Ascending aorta (tissue), 2 donors: ENCODE measurements around the gene GPR35. TPM values are rescaled to one million over a fixed set of nuclear protein-coding genes. Genes with fewer than 3 reads are reported as not detected.

Source experiments
- DNase-seq, 2 donors: peaks; one replicate each; pipeline ENCODE4 v3.0.0-alpha.2; 2019; ENCODE audit warnings: low spot score in 2 of 2
- H3K27ac ChIP-seq, 2 donors: fragments of 200-600 bp; sonication (generic); one replicate each; pipeline ENCODE4 v1.5.1; 2016 to 2017; ENCODE audit warnings: mild to moderate bottlenecking in 1 of 2
- H3K27me3 ChIP-seq: fragments of 200-600 bp; sonication (generic); one replicate; pipeline ENCODE4 v1.5.1; 2017
- H3K36me3 ChIP-seq, 2 donors: fragments of 200-600 bp; sonication (generic); one replicate each; pipeline ENCODE4 v1.5.1; 2016
- H3K4me1 ChIP-seq, 2 donors: fragments of 200-600 bp; sonication (generic); one replicate each; pipeline ENCODE4 v1.5.1; 2016 to 2017; ENCODE audit warnings: mild to moderate bottlenecking in 1 of 2
- H3K4me3 ChIP-seq, 2 donors: fragments of 200-600 bp; sonication (generic); one replicate each; pipeline ENCODE4 v1.5.1; 2016 to 2017; ENCODE audit warnings: mild to moderate bottlenecking in 1 of 2
- H3K9me3 ChIP-seq, 2 donors: fragments of 200-600 bp; sonication (generic); one replicate each; pipeline ENCODE4 v1.5.1; 2016
- CTCF ChIP-seq, 3 experiments: fragments of 200-600 bp in 2 of 3; fragments of 450-650 bp in 1 of 3; sonication (generic) in 2 of 3; IDR thresholded peaks; one replicate each; pipeline ENCODE4 v1.5.1; 2016 to 2019; ENCODE audit warnings: antibody characterized with exemption in 3 of 3, mild to moderate bottlenecking in 1 of 3, moderate library complexity in 1 of 3
- intact Hi-C: fragments of 100-400 bp; cut with DNase I; formaldehyde crosslinking; loops from one replicate; pipeline ENCODE4 v1.15.1; 2023
- total RNA-seq: library from RNA; depleted of rRNA; stranded (reverse); fragments of >200 nt; gene quantifications from one replicate; pipeline ENCODE4 v1.1.0, GENCODE V29; 2016

Gene GPR35
- total RNA-seq, 1 donor from 2014 or later: not detected

GRCh38 chr2:240643093-240643810 is 18.0 kb downstream of the GPR35 start:
- TF ChIP-seq CTCF (IDR thresholded peaks at IDR 0.05): no peak
- H3K27ac ChIP-seq: no peak overlapping the region
- no peaks in the 10 kb centered on the region for H3K9me3 ChIP-seq
- no peaks in the 10 kb centered on the region for H3K36me3 ChIP-seq
- DNase-seq: no peak
- no peaks in the 10 kb centered on the region for H3K27me3 ChIP-seq
- H3K4me1 ChIP-seq: no peaks in the 10 kb centered on the region
- no peak overlapping the region for H3K4me3 ChIP-seq
- intact Hi-C loops: no loop called here

- H3K4me1 ChIP-seq: no peaks in the 10 kb centered on the region
- no peaks in the 10 kb centered on the region for H3K27me3 ChIP-seq
- no peak for TF ChIP-seq CTCF (IDR thresholded peaks at IDR 0.05)
- DNase-seq: no peak
- H3K36me3 ChIP-seq: no peaks in the 10 kb centered on the region
- no peak overlapping the region for H3K27ac ChIP-seq
- H3K9me3 ChIP-seq: no peaks in the 10 kb centered on the region
- intact Hi-C loops: no loop called here
- no peak overlapping the region for H3K4me3 ChIP-seq
Observed at GRCh38 chr2:240643811-240644150, 18.5 kb downstream of the GPR35 start.

- no peaks in the 10 kb centered on the region for H3K9me3 ChIP-seq
- intact Hi-C loops: no loop called here
- no peaks in the 10 kb centered on the region for H3K27me3 ChIP-seq
- DNase-seq: no peak
- H3K27ac ChIP-seq: no peak overlapping the region
- no peak for TF ChIP-seq CTCF (IDR thresholded peaks at IDR 0.05)
- H3K4me1 ChIP-seq: no peaks in the 10 kb centered on the region
- no peaks in the 10 kb centered on the region for H3K36me3 ChIP-seq
- H3K4me3 ChIP-seq: no peak overlapping the region
Observed at GRCh38 chr2:240644171-240644651, 18.9 kb downstream of the GPR35 start.

- Histone ChIP-seq H3K4me1 (no peaks in the 10 kb centered on the region), H3K27ac (no peak overlapping the region), H3K4me3 (no peak overlapping the region), H3K9me3 (no peaks in the 10 kb centered on the region), H3K36me3 (no peaks in the 10 kb centered on the region), H3K27me3 (no peaks in the 10 kb centered on the region)
- no peak for DNase-seq
- intact Hi-C loops: no loop called here
- no peak for TF ChIP-seq CTCF (IDR thresholded peaks at IDR 0.05)
Observed at GRCh38 chr2:240644859-240645301, 19.6 kb downstream of the GPR35 start.

GRCh38 chr2:240645346-240645745 is 20.1 kb downstream of the GPR35 start:
- intact Hi-C loops: no loop called here
- TF ChIP-seq CTCF (IDR thresholded peaks at IDR 0.05): no peak
- Histone ChIP-seq H3K27me3 (no peaks in the 10 kb centered on the region), H3K9me3 (no peaks in the 10 kb centered on the region), H3K27ac (no peak overlapping the region), H3K36me3 (no peaks in the 10 kb centered on the region), H3K4me3 (no peak overlapping the region), H3K4me1 (no peaks in the 10 kb centered on the region)
- no peak for DNase-seq

GRCh38 chr2:240645801-240646175 is 20.5 kb downstream of the GPR35 start:
- DNase-seq: no peak
- Histone ChIP-seq H3K27ac (no peak overlapping the region), H3K36me3 (no peaks in the 10 kb centered on the region), H3K27me3 (no peaks in the 10 kb centered on the region), H3K9me3 (no peaks in the 10 kb centered on the region), H3K4me1 (no peaks in the 10 kb centered on the region), H3K4me3 (no peak overlapping the region)
- intact Hi-C loops: no loop called here
- TF ChIP-seq CTCF (IDR thresholded peaks at IDR 0.05): no peak
